SH-SY5Y (cell line): ENCODE data around the gene C1orf52.

Experiments used
- GATA2 ChIP-seq: IDR thresholded peaks from 2 replicates; pipeline ENCODE4 v1.6.1; 2011; ENCODE audit warnings: mild to moderate bottlenecking, low read depth, low read length
- GATA3 ChIP-seq: IDR thresholded peaks from 2 replicates; pipeline ENCODE4 v1.6.1; 2011; ENCODE audit warnings: low read depth, mild to moderate bottlenecking, low read length, moderate library complexity

DNA sequence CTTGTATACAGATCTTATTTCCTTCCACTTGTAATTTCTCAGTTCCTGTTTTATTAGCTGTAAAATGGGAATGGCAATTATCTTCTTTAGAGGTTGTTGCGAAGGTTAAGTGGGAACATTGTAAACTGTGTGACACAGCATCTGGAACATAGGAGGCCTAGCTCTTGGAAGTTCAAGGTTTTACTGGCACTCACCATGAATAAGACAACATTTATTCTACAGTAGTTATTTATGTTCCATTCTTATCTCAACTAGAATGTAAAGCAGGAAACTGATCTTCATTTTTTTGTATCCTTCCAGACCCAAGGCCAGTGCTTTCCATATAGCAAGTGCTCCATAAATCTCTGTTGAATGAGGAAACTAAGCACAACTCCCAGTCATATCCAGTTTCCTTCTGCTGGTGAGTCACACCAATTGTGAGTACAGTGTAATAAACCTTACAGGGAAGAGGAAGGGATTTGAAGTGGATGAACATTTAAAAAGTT is 15.5 kb upstream of the C1orf52 start:
- TF ChIP-seq GATA2 = no peak
- TF ChIP-seq GATA3 = no peak
